Memory B cell (primary cell): ENCODE measurements around the gene SMPDL3B.
"Not testable (repeated sequence)": the region's sequence is repeated elsewhere in the genome, so short reads cannot be mapped to it uniquely, and the experiment has no call there.

Experiments used
- ATAC-seq: fragments of 150-1000 bp; cut with Tn5 transposase; 2 replicates; pipeline ENCODE4 v1.10.0; 2021; ENCODE audit warnings: low read depth, mild to moderate bottlenecking, moderate library complexity
- DNase-seq, 2 donors: peaks; one replicate each; pipeline ENCODE4 v3.0.0; 2022; ENCODE audit warnings: low spot score in 2 of 2
- H3K27ac Mint-ChIP-seq: one replicate; pipeline ENCODE4 v1.8.0; 2022; ENCODE audit warnings: mild to moderate bottlenecking, moderate library complexity, mixed read lengths
- H3K27me3 Mint-ChIP-seq: one replicate; pipeline ENCODE4 v1.8.0; 2022; ENCODE audit warnings: mixed read lengths
- H3K36me3 Mint-ChIP-seq: one replicate; pipeline ENCODE4 v1.8.0; 2022; ENCODE audit warnings: mild to moderate bottlenecking, mixed read lengths
- H3K4me1 Mint-ChIP-seq: one replicate; pipeline ENCODE4 v1.8.0; 2022; ENCODE audit warnings: mixed read lengths
- H3K4me3 Mint-ChIP-seq: one replicate; pipeline ENCODE4 v1.8.0; 2022; ENCODE audit warnings: mild to moderate bottlenecking, moderate library complexity, mixed read lengths
- H3K9me3 Mint-ChIP-seq: one replicate; pipeline ENCODE4 v1.8.0; 2022; ENCODE audit warnings: mixed read lengths

SMPDL3B gene

DNA sequence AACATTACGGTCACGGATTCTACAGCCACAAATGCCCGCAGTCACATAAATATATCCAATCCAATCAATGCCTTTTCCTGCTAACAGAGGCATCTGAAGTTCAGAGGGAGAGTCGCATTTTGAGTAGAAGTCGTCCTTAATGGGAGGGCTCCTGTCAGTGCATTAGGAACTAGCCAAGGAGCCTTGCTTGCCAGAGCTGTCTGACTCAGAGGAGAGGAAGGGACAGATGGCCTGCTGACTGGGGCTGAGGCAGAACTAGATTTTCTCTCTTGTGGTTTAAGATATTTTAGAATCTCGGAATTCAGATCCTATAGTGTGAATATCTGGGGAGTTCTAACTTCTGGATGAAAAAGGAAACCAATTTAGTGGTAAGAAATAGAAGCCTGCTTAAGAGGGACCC, 35.6 kb downstream of the SMPDL3B start:
- DNase-seq (no peak), ATAC-seq (no peak)
- peaks cover 10% of the 10 kb centered on the region for H3K4me1 Mint-ChIP-seq
- peaks cover 22% of the 10 kb centered on the region for H3K36me3 Mint-ChIP-seq
- no peaks in the 10 kb centered on the region for H3K9me3 Mint-ChIP-seq
- H3K4me3 Mint-ChIP-seq = no peak overlapping the region
- peak overlapping the region; percentile 38 for H3K27ac Mint-ChIP-seq
- no peaks in the 10 kb centered on the region for H3K27me3 Mint-ChIP-seq

DNA sequence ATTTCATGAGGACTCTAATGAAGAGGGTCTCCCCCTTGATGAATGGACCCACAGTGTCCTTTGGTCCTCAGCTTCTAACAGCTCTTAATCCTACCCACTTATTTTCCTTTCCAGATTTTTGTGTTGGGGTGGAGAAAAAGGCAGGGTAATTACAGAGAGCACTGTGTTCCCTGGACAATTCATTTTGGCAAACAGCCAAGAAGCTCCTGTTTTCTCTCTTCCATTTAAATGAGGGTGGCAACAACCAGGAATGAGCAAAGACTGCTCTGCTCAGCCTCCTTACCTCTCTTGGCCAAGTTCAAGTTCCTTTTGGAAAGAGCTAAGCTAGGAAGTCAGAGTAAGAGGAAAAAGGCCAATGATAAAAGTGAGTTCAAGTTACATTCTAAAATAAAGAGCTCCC, 36.9 kb downstream of the SMPDL3B start:
- peaks cover 10% of the 10 kb centered on the region for H3K4me1 Mint-ChIP-seq
- no peaks in the 10 kb centered on the region for H3K9me3 Mint-ChIP-seq
- H3K4me3 Mint-ChIP-seq = no peak overlapping the region
- H3K36me3 Mint-ChIP-seq = peaks cover 20% of the 10 kb centered on the region
- H3K27ac Mint-ChIP-seq = no peak overlapping the region
- ATAC-seq = no peak
- DNase-seq = no peak
- H3K27me3 Mint-ChIP-seq = no peaks in the 10 kb centered on the region

DNA sequence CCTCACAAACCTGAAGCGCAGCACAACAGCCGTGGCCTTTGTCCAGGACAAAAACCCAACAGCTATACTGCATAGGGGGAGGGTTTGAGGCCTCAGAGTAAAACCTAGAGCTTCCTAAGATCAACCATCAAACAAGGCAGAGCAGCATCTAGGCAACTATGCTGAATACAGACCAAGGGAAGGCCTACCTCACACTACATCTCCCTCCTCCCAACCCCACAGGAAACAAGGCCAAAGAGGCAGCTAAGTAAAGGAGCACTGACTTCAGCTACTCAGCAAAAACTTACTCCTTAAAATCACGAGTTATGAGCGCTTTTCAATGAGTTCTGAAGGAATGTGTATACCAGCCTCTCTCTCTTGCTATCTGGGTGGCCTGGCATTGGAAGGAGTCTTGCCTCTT, 37.3 kb downstream of the SMPDL3B start:
- H3K9me3 Mint-ChIP-seq = no peaks in the 10 kb centered on the region
- no peak overlapping the region for H3K27ac Mint-ChIP-seq
- ATAC-seq (no peak), DNase-seq (no peak)
- H3K4me3 Mint-ChIP-seq = no peak overlapping the region
- H3K36me3 Mint-ChIP-seq = peaks cover 21% of the 10 kb centered on the region
- H3K27me3 Mint-ChIP-seq = no peaks in the 10 kb centered on the region
- peaks cover 10% of the 10 kb centered on the region for H3K4me1 Mint-ChIP-seq

DNA sequence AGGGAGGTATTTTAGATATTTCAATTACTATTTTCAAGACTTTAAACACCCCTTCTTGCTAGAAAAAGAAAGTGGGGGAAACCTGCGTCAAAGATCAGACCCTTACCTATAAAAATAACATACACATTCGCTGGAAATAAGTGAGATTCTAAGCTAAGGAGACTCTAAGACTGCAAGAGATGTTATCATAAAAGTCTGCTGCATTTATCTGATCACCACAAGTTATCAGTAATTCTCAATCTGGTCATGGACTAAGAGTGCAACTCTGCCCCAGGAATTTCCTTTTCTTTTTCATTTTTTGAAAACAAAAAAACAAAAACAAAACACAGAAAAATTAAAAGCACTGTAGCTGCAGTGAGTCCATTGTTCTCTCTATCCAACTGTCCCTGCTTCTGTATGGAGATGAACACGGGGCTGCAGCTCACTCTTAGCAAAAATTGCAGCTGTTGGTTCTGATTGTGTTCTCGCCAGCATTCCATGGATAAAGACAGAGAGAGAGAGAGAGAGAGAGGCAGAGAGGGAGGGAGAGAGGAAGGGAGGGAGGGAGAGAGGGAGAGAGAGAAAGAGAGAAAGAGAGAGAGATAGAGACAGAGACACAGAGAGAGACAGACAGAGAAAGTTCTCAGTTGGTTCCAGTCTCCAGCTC, 39.1 kb downstream of the SMPDL3B start:
- Mint-ChIP-seq H3K27ac (peak overlapping the region; percentile 26), H3K9me3 (no peaks in the 10 kb centered on the region), H3K27me3 (no peaks in the 10 kb centered on the region), H3K36me3 (peaks cover 15% of the 10 kb centered on the region), H3K4me1 (peaks cover 5% of the 10 kb centered on the region), H3K4me3 (no peak overlapping the region)
- DNase-seq (no peak), ATAC-seq (no peak)

DNA sequence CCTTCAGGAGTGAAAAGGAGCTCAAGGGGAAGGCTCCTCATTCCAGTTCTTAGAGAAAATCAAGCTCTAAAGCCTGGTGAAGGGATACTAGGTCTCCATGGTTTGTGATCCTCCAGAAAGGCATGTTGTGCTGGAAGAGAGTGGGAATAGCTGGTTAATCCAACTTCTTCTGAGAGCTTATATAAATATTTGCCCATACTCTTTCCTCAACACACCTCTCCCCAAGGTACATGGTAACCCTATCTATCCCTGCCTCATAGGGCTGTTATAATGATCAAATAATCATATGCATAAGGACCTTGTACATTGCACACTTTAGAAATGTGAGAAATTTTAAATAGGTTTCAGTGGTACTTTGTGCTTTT, 39.6 kb downstream of the SMPDL3B start:
- DNase-seq (no peak), ATAC-seq (no peak)
- Mint-ChIP-seq H3K4me3 (no peak overlapping the region), H3K4me1 (peaks cover 4% of the 10 kb centered on the region), H3K9me3 (no peaks in the 10 kb centered on the region), H3K27ac (no peak overlapping the region), H3K36me3 (peaks cover 15% of the 10 kb centered on the region), H3K27me3 (no peaks in the 10 kb centered on the region)

DNA sequence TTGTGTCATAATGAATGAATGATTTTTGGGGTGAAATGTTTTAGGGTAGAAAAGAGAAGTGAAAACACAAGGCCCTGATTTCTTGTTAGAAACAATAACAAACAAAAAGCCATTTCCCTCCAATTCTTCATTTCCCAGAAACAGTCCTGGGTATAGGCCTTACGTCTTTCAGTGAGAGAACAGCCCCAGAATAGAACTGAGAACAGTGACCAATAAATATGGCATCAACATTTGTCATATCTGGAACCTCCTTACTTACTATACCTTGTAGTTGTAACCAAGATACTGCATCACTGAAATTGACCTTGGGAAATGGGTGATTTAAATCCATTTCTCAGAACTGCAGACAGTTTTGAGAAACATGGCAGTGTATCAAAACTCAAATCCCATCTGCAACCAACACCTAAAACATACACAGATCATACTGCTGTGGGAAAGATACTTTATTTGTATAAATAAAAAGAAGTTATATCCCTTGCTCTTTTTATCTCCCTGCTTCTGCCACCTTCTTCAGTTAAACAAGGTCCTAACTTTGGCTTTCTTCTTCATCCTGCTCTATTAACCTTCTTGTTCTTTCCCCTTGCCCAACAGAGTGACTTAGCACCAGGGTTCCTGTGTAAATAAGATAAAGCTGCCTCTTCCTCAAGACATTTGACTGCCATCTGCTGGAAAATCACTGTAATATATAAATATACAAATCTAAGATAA, 44.5 kb downstream of the SMPDL3B start:
- H3K9me3 Mint-ChIP-seq = no peaks in the 10 kb centered on the region
- DNase-seq = peak in 1 of 2 donors; percentile 29
- peaks cover 5% of the 10 kb centered on the region for H3K36me3 Mint-ChIP-seq
- ATAC-seq = peak; percentile 63
- H3K4me3 Mint-ChIP-seq = no peak overlapping the region
- no peak overlapping the region for H3K27ac Mint-ChIP-seq
- H3K4me1 Mint-ChIP-seq = no peaks in the 10 kb centered on the region
- no peaks in the 10 kb centered on the region for H3K27me3 Mint-ChIP-seq

DNA sequence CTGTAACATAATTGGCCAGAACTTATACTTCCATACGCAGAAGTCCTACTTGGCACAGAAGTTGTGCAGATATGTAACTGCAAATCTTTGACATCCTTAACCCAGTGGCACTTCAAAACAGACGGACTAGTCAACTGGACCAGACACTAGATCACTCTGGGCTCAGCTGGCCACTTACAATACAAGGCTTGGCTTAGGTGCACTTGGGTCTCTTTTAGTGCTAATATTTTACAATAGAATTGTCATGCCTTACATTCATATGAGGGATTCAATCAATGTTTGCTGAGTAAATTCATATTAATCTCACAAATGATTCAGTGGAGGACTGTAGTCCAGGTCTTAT, 45.0 kb downstream of the SMPDL3B start:
- Mint-ChIP-seq H3K4me1 (no peaks in the 10 kb centered on the region), H3K27ac (no peak overlapping the region), H3K9me3 (no peaks in the 10 kb centered on the region), H3K27me3 (no peaks in the 10 kb centered on the region), H3K36me3 (peaks cover 5% of the 10 kb centered on the region), H3K4me3 (no peak overlapping the region)
- DNase-seq (no peak), ATAC-seq (no peak)

DNA sequence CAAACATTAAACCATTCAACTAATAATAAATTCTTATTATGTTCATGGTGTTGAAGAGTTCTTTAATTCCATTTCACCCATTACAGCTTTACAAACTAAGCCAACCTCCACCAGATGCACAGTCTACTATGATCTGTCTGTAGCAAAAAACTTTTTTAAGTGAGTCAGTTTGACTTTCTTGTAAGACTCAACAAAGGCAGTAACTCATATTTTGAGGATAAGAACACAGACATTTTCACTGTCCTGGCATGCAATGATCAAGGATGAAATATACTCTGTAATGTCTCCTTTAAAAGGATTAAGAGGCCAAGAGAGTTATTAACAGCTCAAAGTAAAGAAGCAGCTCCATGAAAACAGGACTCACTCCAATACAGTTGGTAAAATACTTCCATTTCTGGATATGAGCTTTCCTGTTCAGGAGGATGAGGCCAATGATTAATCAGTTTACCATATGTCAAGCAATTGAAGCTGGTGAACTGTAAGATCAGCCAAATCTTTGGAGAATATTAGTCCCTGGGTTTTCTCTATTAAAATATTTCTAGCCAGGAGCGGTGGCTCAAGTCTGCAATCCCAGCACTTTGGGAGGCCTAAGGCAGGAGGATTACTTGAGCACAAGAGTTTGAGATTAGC, 45.5 kb downstream of the SMPDL3B start:
- DNase-seq (no peak), ATAC-seq (no peak)
- no peaks in the 10 kb centered on the region for H3K4me1 Mint-ChIP-seq
- H3K4me3 Mint-ChIP-seq = no peak overlapping the region
- no peaks in the 10 kb centered on the region for H3K9me3 Mint-ChIP-seq
- peaks cover 5% of the 10 kb centered on the region for H3K36me3 Mint-ChIP-seq
- no peak overlapping the region for H3K27ac Mint-ChIP-seq
- H3K27me3 Mint-ChIP-seq = no peaks in the 10 kb centered on the region

DNA sequence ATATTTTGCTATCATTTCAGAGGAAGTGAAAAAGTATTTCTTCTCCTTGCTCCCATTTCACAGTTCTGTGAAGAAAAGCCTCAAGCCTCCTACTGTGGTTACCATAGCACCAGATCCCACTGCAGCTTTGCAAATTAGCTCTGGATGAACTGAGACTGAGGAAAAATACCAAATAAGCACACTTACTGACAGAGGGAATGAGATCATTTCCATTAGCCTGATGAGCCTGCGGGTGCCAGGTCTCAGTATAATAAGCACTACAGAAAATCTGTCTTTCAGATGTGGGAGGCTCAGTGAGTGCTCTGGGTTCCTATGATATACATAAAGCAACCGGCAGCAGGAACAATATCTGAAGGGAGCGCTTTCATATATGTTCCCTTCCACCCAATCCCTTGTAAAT, 46.3 kb downstream of the SMPDL3B start:
- ATAC-seq (no peak), DNase-seq (no peak)
- H3K27me3 Mint-ChIP-seq = no peaks in the 10 kb centered on the region
- no peaks in the 10 kb centered on the region for H3K4me1 Mint-ChIP-seq
- no peak overlapping the region for H3K4me3 Mint-ChIP-seq
- H3K36me3 Mint-ChIP-seq = peaks cover 5% of the 10 kb centered on the region
- H3K27ac Mint-ChIP-seq = no peak overlapping the region
- H3K9me3 Mint-ChIP-seq = no peaks in the 10 kb centered on the region

DNA sequence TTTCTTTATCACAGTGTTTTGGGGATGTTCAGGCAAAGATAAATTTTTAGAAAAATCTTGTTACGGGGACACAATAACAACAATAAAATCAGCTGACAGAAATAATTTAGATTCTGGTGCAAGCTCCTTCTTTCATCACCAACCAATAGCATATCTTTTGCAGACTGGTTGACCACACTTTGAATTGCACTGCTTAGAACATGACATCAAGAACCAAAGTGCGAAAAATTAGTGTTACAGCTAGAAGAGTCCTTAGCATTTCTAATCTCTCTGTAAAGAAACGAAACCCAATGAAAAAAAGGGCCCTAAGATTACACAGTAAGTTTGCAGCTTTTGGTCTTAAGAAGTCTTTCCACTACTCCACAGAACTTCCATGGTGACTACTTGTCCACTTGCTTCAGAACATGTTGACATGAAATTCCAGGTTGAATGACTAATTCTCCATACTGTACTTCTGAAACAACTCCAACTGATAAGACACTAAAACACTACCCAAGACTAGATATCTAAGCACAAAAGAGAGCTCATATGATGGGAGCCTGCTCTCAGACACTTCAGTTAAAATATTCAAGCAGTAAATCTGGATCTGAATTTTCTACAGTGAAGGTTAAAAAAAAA, 56.2 kb downstream of the SMPDL3B start:
- ATAC-seq (no peak), DNase-seq (no peak)
- Mint-ChIP-seq H3K9me3 (no peaks in the 10 kb centered on the region), H3K27me3 (no peaks in the 10 kb centered on the region), H3K4me3 (no peak overlapping the region), H3K4me1 (no peaks in the 10 kb centered on the region), H3K27ac (no peak overlapping the region), H3K36me3 (peaks cover 28% of the 10 kb centered on the region)

DNA sequence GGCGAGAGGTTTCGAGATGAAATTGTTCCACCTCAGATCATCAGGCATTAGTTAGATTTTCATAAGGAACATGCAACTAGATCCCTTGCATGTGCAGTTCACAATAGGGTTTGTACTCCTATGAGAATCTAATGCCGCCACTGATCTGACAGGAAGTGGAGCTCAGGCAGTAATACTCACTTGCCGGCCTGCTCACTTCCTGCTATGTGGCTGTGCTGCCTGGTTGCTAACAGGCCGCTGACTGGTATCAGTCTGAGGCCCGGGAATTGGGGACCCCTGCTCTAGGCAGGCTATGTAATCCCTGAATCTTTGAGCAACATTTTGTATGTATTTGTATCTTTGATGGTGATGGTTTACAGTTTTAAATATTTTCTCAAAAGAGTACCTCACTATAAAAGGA, 57.5 kb downstream of the SMPDL3B start:
- Mint-ChIP-seq H3K4me1 (no peaks in the 10 kb centered on the region), H3K9me3 (no peaks in the 10 kb centered on the region), H3K36me3 (peaks cover 33% of the 10 kb centered on the region), H3K27me3 (no peaks in the 10 kb centered on the region), H3K4me3 (no peak overlapping the region), H3K27ac (peak overlapping the region; percentile 68)
- ATAC-seq (peak; percentile 66), DNase-seq (no peak)

DNA sequence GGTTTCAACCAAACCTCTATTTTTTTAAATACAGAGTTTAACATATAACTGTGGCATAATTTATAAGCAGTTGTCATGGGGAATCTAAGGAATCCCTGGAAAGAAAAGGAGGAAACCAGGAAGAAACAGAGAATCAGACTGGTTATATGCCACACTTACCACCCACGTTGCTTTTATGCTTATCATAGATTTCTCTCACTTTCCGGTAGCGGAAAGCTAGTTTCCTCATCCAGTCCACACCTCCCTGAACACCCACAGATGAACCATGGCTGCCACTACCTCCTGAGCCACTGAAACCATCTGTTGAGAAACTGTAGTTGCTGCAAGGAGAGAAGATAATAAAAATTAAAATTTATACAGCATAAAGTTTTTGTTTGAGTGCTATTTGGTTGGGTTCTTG, 58.4 kb downstream of the SMPDL3B start:
- no peaks in the 10 kb centered on the region for H3K9me3 Mint-ChIP-seq
- peaks cover 36% of the 10 kb centered on the region for H3K36me3 Mint-ChIP-seq
- H3K4me1 Mint-ChIP-seq = no peaks in the 10 kb centered on the region
- no peak overlapping the region for H3K4me3 Mint-ChIP-seq
- no peak for DNase-seq
- H3K27ac Mint-ChIP-seq = no peak overlapping the region
- no peaks in the 10 kb centered on the region for H3K27me3 Mint-ChIP-seq
- no peak for ATAC-seq

DNA sequence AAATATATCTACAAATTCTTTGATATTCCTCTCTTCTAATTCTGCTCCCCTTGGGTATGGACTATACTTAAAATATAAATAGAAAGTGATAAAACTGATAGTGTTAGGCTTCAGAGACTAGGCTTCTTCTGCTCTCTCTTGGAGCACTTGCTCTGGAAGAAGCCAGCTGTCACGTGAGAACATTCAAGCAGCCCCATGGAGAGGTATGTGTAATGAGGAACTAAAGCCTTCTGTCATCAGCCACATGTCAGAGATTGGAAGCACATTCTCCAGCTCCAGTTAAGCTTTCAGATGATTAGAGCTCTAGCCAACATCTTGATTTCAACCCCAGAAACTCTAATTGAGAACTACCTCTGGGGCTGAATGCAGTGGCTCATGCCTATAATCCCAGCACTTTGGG, 59.3 kb downstream of the SMPDL3B start:
- no peaks in the 10 kb centered on the region for H3K27me3 Mint-ChIP-seq

DNA sequence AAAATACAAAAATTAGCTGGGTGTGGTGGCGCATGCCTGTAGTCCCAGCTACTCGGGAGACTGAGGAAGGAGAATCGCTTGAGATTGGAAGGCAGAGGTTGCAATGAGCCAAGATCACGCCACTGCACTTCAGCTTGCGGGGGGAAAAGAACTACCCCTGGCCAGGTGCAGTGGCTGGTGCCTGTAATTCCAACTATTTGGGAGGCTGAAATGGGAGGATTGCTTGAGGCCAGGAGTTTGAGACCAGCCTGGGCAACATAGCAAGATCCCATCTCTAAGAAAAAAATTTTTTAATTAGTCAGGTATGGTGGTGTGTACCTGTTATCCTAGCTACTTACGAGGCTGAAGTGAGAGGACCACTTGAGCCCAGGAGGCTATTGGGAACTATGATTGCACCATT, 59.7 kb downstream of the SMPDL3B start:
- H3K9me3 Mint-ChIP-seq, ATAC-seq, H3K27me3 Mint-ChIP-seq, H3K4me1 Mint-ChIP-seq, H3K27ac Mint-ChIP-seq, H3K4me3 Mint-ChIP-seq, DNase-seq: not testable (repeated sequence)
- peaks cover 33% of the 10 kb centered on the region for H3K36me3 Mint-ChIP-seq

More for the DNA sequence above, 59.3 kb downstream of the SMPDL3B start:
- Mint-ChIP-seq H3K36me3 (peaks cover 35% of the 10 kb centered on the region), H3K9me3 (no peaks in the 10 kb centered on the region), H3K27ac (no peak overlapping the region), H3K4me1 (no peaks in the 10 kb centered on the region), H3K4me3 (no peak overlapping the region)
- DNase-seq = no peak
- no peak for ATAC-seq
